HepG2 (cell line): ENCODE data around the gene NSD1.
"Not testable (repeated sequence)": the region's sequence is repeated elsewhere in the genome, so short reads cannot be mapped to it uniquely, and the experiment has no call there.

Experiments
- CTCF ChIP-seq: sonication (generic); formaldehyde crosslinking; IDR thresholded peaks from 2 replicates; pipeline ENCODE4 v1.5.0; 2020; ENCODE audit warnings: mild to moderate bottlenecking, missing genetic modification reagents, moderate library complexity
- ETV5 ChIP-seq: IDR thresholded peaks from 2 replicates; pipeline ENCODE4 v1.6.1; 2018; ENCODE audit warnings: missing biosample characterization, missing genetic modification reagents, inconsistent platforms, borderline replicate concordance
- HMGXB4 ChIP-seq, 2 experiments: sonication (generic) in 1 of 2; formaldehyde crosslinking in 1 of 2; IDR thresholded peaks; 2 replicates each; pipeline versions ENCODE4 v1.4.0 to v1.6.1; 2018 to 2020; ENCODE audit warnings: missing genetic modification reagents in 2 of 2, borderline replicate concordance in 1 of 2, low read depth in 1 of 2, mild to moderate bottlenecking in 1 of 2, missing biosample characterization in 1 of 2
- REST ChIP-seq, 2 experiments: IDR thresholded peaks; 2 replicates each; pipeline ENCODE4 v1.6.1; 2011 to 2012; ENCODE audit warnings: low read length in 2 of 2, borderline replicate concordance in 1 of 2, low read depth in 1 of 2, mild to moderate bottlenecking in 1 of 2, moderate library complexity in 1 of 2
- YY1 ChIP-seq: IDR thresholded peaks from 2 replicates; pipeline ENCODE4 v1.6.1; 2011; ENCODE audit warnings: low read length, low read depth, moderate library complexity, mild to moderate bottlenecking; ENCODE audit not compliant: insufficient read depth, insufficient replicate concordance
- ZBTB26 ChIP-seq: IDR thresholded peaks from 2 replicates; pipeline ENCODE4 v1.6.1; 2016; ENCODE audit warnings: missing compliant biosample characterization, missing genetic modification reagents, borderline replicate concordance
- ZNF589 ChIP-seq: sonication (generic); formaldehyde crosslinking; conservative IDR thresholded peaks from 2 replicates; pipeline ENCODE4 v1.8.0; 2022; ENCODE audit warnings: mild to moderate bottlenecking, moderate library complexity, missing genetic modification reagents

GRCh38 chr5:177258711-177259110 is 125.1 kb downstream of the NSD1 start:
- TF ChIP-seq CTCF (CRISPR knock-in tag); HMGXB4 (CRISPR knock-in tag; IDR thresholded peaks at IDR 0.05; ENCODE audit: borderline replicate concordance in 1 of 2, low read depth in 1 of 2); REST (IDR thresholded peaks at IDR 0.05; ENCODE audit: borderline replicate concordance in 1 of 2, low read depth in 1 of 2, low read length in 2 of 2); YY1; ZBTB26 (CRISPR knock-in tag); ZNF589; ETV5: not testable (repeated sequence)
